ENCODE data around the gene AMFR. TPM values are rescaled to one million over a fixed set of nuclear protein-coding genes. Genes with fewer than 3 reads are reported as not detected.
"Not testable (repeated sequence)": the region's sequence is repeated elsewhere in the genome, so short reads cannot be mapped to it uniquely, and the experiment has no call there.

AMFR gene
- total and polyA plus RNA-seq, 4 donors = 39.5 to 86.1 (median 61.2) TPM

DNA sequence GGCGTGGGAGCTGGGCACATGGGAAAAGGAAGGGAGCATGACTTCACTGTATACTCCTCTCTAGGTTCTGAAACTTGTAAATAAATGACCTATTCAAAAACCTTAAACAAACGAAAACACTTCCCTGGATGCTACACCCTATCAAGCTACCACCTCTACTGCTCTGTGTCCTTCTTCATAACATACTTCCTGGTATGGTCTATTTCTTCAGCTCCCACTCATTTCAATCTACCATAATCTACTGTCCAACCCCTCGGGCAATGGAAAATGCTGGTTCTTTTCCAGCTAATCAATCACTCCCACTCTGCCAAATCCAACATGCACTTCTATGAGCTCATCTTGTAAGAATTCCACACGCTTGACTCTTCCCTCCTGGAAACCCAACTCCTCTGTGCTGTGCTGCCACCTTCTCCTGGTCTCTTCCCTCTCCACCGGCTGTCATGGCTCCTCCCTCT, 42.4 kb downstream of the AMFR start:
- Histone ChIP-seq H3K27me3 (ENCODE audit: control insufficient read depth in 3 of 3, insufficient read depth in 3 of 3, low read length in 2 of 3) (no peaks in the 10 kb centered on the region), H3K4me1 (ENCODE audit: control insufficient read depth in 5 of 5, insufficient read depth in 5 of 5, low read length in 5 of 5) (no peaks in the 10 kb centered on the region), H3K36me3 (ENCODE audit: control insufficient read depth in 4 of 4, insufficient read depth in 4 of 4, low read length in 4 of 4) (peaks cover 25 to 65% (median 48%) of the 10 kb centered on the region in 4 donors), H3K9ac (ENCODE audit: insufficient read depth in 1 of 2, low read length in 2 of 2) (no peak overlapping the region), H3K9me3 (ENCODE audit: control insufficient read depth in 4 of 4, insufficient read depth in 3 of 4, low read length in 3 of 4) (peaks cover 3 to 10% (median 6%) of the 10 kb centered on the region in 4 donors), H3K27ac (ENCODE audit: low read depth in 1 of 2, low read length in 1 of 2) (no peak overlapping the region), H3K4me3 (no peak overlapping the region)
- TF ChIP-seq, protein P1, sequence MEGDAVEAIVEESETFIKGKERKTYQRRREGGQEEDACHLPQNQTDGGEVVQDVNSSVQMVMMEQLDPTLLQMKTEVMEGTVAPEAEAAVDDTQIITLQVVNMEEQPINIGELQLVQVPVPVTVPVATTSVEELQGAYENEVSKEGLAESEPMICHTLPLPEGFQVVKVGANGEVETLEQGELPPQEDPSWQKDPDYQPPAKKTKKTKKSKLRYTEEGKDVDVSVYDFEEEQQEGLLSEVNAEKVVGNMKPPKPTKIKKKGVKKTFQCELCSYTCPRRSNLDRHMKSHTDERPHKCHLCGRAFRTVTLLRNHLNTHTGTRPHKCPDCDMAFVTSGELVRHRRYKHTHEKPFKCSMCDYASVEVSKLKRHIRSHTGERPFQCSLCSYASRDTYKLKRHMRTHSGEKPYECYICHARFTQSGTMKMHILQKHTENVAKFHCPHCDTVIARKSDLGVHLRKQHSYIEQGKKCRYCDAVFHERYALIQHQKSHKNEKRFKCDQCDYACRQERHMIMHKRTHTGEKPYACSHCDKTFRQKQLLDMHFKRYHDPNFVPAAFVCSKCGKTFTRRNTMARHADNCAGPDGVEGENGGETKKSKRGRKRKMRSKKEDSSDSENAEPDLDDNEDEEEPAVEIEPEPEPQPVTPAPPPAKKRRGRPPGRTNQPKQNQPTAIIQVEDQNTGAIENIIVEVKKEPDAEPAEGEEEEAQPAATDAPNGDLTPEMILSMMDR (IDR thresholded peaks at IDR 0.05; ENCODE audit: control extremely low read depth, extremely low read depth) = no peak
- WGBS, 2 donors = 74 to 86% methylated on average over 5 of the region's 5 CpGs
- ATAC-seq (ENCODE audit: insufficient read depth, low FRiP score) = no peak
- no peak for DNase-seq

DNA sequence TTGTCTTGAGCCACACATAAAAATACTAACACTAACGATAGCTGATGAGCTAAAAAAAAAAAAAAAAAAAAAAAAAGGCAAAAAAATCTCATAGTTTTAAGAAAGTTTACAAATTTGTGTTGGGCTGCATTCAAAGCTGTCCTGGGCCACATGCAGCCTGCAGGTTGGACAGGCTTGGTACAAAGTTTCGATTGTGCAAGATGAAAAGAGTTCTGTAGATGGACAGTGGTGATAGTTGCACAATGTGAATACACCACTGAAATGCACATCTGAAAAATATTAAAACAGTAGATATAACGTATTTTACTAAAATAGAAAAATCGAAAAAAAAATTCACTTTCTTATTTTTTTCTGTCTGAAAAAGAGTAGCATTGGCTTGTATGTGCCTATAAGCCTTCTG, 42.9 kb downstream of the AMFR start:
- H3K4me3 ChIP-seq = no peak overlapping the region
- peaks cover 22 to 64% (median 46%) of the 10 kb centered on the region in 4 donors for H3K36me3 ChIP-seq (ENCODE audit: control insufficient read depth in 4 of 4, insufficient read depth in 4 of 4, low read length in 4 of 4)
- no peak overlapping the region for H3K9ac ChIP-seq (ENCODE audit: insufficient read depth in 1 of 2, low read length in 2 of 2)
- WGBS, 2 donors = 97% methylated on average over 4 of the region's 4 CpGs
- no peaks in the 10 kb centered on the region for H3K27me3 ChIP-seq (ENCODE audit: control insufficient read depth in 3 of 3, insufficient read depth in 3 of 3, low read length in 2 of 3)
- TF ChIP-seq, protein P1 (IDR thresholded peaks at IDR 0.05; ENCODE audit: control extremely low read depth, extremely low read depth) = no peak
- H3K27ac ChIP-seq (ENCODE audit: low read depth in 1 of 2, low read length in 1 of 2) = no peak overlapping the region
- no peaks in the 10 kb centered on the region for H3K4me1 ChIP-seq (ENCODE audit: control insufficient read depth in 5 of 5, insufficient read depth in 5 of 5, low read length in 5 of 5)
- peaks cover 3 to 10% (median 6%) of the 10 kb centered on the region in 4 donors for H3K9me3 ChIP-seq (ENCODE audit: control insufficient read depth in 4 of 4, insufficient read depth in 3 of 4, low read length in 3 of 4)
- ATAC-seq (ENCODE audit: insufficient read depth, low FRiP score) (no peak), DNase-seq (no peak)

DNA sequence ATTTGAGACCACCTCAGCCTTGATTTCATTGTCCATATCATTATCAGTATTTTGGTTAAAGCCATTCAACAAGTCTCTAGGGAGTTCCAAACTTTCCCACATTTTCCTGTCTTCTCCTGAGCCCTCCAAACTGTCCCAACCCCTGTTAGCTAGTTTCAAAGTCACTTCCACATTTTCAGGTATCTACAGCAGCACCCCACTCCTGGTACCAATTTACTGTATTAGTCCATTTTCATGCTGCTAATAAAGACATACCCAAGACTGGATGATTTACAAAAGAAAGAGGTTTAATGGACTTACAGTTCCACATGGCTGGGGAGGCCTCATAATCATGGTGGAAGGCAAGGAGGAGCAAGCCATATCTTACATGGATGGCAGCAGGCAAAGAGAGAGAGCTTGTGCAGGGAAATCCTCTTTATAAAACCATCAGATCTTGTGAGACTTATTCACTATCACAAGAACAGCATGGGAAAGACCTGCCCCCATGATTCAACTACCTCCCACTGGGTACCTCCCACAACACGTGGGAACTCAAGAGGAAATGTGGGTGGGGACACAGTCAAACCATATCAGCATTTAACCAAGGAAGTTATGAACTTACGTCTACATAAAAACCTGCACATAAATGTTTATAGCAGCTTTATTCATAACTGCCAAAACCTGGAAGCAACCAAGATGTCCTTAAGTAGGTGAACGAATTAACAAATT, 44.4 kb downstream of the AMFR start:
- peaks cover 22 to 59% (median 43%) of the 10 kb centered on the region in 4 donors for H3K36me3 ChIP-seq (ENCODE audit: control insufficient read depth in 4 of 4, insufficient read depth in 4 of 4, low read length in 4 of 4)
- not testable (repeated sequence) for H3K27me3 ChIP-seq (ENCODE audit: control insufficient read depth in 3 of 3, insufficient read depth in 3 of 3, low read length in 2 of 3); H3K9me3 ChIP-seq (ENCODE audit: control insufficient read depth in 4 of 4, insufficient read depth in 3 of 4, low read length in 3 of 4); H3K4me1 ChIP-seq (ENCODE audit: control insufficient read depth in 5 of 5, insufficient read depth in 5 of 5, low read length in 5 of 5); H3K27ac ChIP-seq (ENCODE audit: low read depth in 1 of 2, low read length in 1 of 2); DNase-seq; H3K4me3 ChIP-seq; H3K9ac ChIP-seq (ENCODE audit: insufficient read depth in 1 of 2, low read length in 2 of 2); ATAC-seq (ENCODE audit: insufficient read depth, low FRiP score)
- WGBS, 2 donors = 91 to 97% methylated on average over 3 of the region's 3 CpGs

DNA sequence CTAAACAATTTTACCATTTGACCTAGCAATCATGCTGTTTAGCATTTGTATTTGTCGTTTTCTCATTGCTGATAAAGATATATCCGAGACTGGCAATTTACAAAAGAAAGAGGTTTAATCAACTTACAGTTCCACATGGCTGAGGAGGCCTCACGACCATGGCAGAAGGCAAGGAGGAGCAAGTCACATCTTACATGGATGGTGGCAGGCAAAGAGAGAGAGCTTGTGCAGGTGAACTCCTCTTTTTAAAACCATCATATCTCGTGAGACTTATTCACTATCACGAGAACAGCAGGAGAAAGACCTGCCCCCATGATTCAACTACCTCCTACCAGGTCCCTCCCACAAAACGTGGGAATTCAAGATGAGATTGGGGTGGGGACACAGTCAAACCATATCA, 46.3 kb downstream of the AMFR start:
- H3K9ac ChIP-seq (ENCODE audit: insufficient read depth in 1 of 2, low read length in 2 of 2); DNase-seq; ATAC-seq (ENCODE audit: insufficient read depth, low FRiP score); H3K27me3 ChIP-seq (ENCODE audit: control insufficient read depth in 3 of 3, insufficient read depth in 3 of 3, low read length in 2 of 3); H3K4me3 ChIP-seq; H3K9me3 ChIP-seq (ENCODE audit: control insufficient read depth in 4 of 4, insufficient read depth in 3 of 4, low read length in 3 of 4); H3K4me1 ChIP-seq (ENCODE audit: control insufficient read depth in 5 of 5, insufficient read depth in 5 of 5, low read length in 5 of 5); H3K27ac ChIP-seq (ENCODE audit: low read depth in 1 of 2, low read length in 1 of 2): not testable (repeated sequence)
- 96 to 98% methylated on average over 6 of the region's 6 CpGs for WGBS, 2 donors
- peaks cover 19 to 56% (median 32%) of the 10 kb centered on the region in 4 donors for H3K36me3 ChIP-seq (ENCODE audit: control insufficient read depth in 4 of 4, insufficient read depth in 4 of 4, low read length in 4 of 4)

DNA sequence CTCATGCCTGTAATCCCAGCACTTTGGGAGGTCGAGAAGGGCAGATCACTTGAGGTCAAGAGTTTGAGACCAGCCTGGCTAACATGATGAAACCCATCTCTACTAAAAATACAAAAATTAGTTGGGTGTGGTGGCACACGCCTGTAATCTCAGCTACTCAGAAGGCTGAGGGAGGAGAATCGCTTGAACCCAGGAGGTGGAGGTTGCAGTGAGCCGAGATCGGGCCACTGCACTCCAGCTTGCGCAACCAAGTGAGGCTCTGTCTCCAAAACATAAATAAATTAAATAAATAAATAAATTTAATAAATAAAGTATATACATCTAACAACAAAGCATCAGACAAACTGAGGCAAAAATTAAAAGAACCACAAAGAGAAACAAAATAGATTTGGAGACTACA, 49.6 kb downstream of the AMFR start:
- not testable (repeated sequence) for H3K4me3 ChIP-seq; H3K9ac ChIP-seq (ENCODE audit: insufficient read depth in 1 of 2, low read length in 2 of 2); H3K27ac ChIP-seq (ENCODE audit: low read depth in 1 of 2, low read length in 1 of 2); ATAC-seq (ENCODE audit: insufficient read depth, low FRiP score); DNase-seq; H3K9me3 ChIP-seq (ENCODE audit: control insufficient read depth in 4 of 4, insufficient read depth in 3 of 4, low read length in 3 of 4); H3K27me3 ChIP-seq (ENCODE audit: control insufficient read depth in 3 of 3, insufficient read depth in 3 of 3, low read length in 2 of 3)
- Histone ChIP-seq H3K36me3 (ENCODE audit: control insufficient read depth in 4 of 4, insufficient read depth in 4 of 4, low read length in 4 of 4) (peaks cover 0 to 30% (median 16%) of the 10 kb centered on the region in 4 donors), H3K4me1 (ENCODE audit: control insufficient read depth in 5 of 5, insufficient read depth in 5 of 5, low read length in 5 of 5) (peaks cover 2 to 22% (median 8%) of the 10 kb centered on the region in 5 donors)
- 96 to 97% methylated on average over 6 of the region's 6 CpGs for WGBS, 2 donors

Measured in lung (tissue), 12 donors.